Gastroesophageal sphincter (tissue), 4 donors: ENCODE results near the gene TEX14. TPM values are rescaled to one million over a fixed set of nuclear protein-coding genes. Genes with fewer than 3 reads are reported as not detected.

Source experiments
- ATAC-seq: fragments of 150-250 bp; one replicate; pipeline ENCODE4 v1.9.1; 2016; ENCODE audit warnings: mild to moderate bottlenecking, moderate library complexity
- H3K27ac ChIP-seq, 4 donors: fragments of 200-600 bp; sonication (generic) in 3 of 4; 1 replicate in 3 of 4; 2 replicates in 1 of 4; pipeline ENCODE4 v1.5.1; 2016 to 2019
- H3K27me3 ChIP-seq: fragments of 200-600 bp; sonication (generic); one replicate; pipeline ENCODE4 v1.5.1; 2019
- H3K36me3 ChIP-seq, 2 donors: fragments of 200-600 bp; sonication (generic); one replicate each; pipeline ENCODE4 v1.5.1; 2019; ENCODE audit warnings: control low read depth in 1 of 2
- H3K4me1 ChIP-seq, 3 donors: fragments of 200-600 bp; sonication (generic); 1 replicate in 2 of 3; 2 replicates in 1 of 3; pipeline ENCODE4 v1.5.1; 2016 to 2019; ENCODE audit warnings: control low read depth in 2 of 3
- H3K4me3 ChIP-seq, 2 donors: fragments of 200-600 bp; sonication (generic); one replicate each; pipeline ENCODE4 v1.5.1; 2019; ENCODE audit warnings: mild to moderate bottlenecking in 1 of 2, moderate library complexity in 1 of 2
- H3K9me3 ChIP-seq, 3 donors: fragments of 200-600 bp; sonication (generic); one replicate each; pipeline ENCODE4 v1.5.1; 2017 to 2019; ENCODE audit warnings: control low read depth in 2 of 3
- EP300 ChIP-seq: sonication (generic); formaldehyde crosslinking; IDR thresholded peaks from one replicate; pipeline ENCODE4 v1.6.1; 2017; ENCODE audit warnings: antibody characterized with exemption, mild to moderate bottlenecking
- POLR2A ChIP-seq, 2 donors: fragments of 450-650 bp; IDR thresholded peaks; one replicate each; pipeline ENCODE4 v1.6.1; 2017; ENCODE audit warnings: antibody characterized with exemption in 2 of 2, mild to moderate bottlenecking in 2 of 2, moderate library complexity in 1 of 2
- POLR2AphosphoS5 ChIP-seq: sonication (generic); formaldehyde crosslinking; IDR thresholded peaks from one replicate; pipeline ENCODE4 v1.6.1; 2017; ENCODE audit warnings: antibody characterized with exemption
- WGBS, 2 donors: methylation state at CpG; one replicate each; pipeline ENCODE4 v1.1.5; 2018; ENCODE audit warnings: low coverage in 1 of 2; 5-methylcytosine and 5-hydroxymethylcytosine counted together
- total RNA-seq, 4 donors: library from RNA; depleted of rRNA; stranded (reverse); fragments of >200 nt; gene quantifications; one replicate each; pipeline ENCODE4 v1.1.0, GENCODE V29; 2016
- TF ChIP-seq, protein P1 (sequence below), 4 experiments: fragments of 200-600 bp in 2 of 4; fragments of 450-650 bp in 2 of 4; sonication (generic) in 1 of 4; IDR thresholded peaks; one replicate each; pipeline ENCODE4 v1.5.1; 2017 to 2019; ENCODE audit warnings: antibody characterized with exemption in 4 of 4, mild to moderate bottlenecking in 2 of 4, moderate library complexity in 2 of 4

The TEX14 gene
- total RNA-seq, 4 donors from 2014 or later = 0.05 to 0.78 (median 0.11) TPM

DNA sequence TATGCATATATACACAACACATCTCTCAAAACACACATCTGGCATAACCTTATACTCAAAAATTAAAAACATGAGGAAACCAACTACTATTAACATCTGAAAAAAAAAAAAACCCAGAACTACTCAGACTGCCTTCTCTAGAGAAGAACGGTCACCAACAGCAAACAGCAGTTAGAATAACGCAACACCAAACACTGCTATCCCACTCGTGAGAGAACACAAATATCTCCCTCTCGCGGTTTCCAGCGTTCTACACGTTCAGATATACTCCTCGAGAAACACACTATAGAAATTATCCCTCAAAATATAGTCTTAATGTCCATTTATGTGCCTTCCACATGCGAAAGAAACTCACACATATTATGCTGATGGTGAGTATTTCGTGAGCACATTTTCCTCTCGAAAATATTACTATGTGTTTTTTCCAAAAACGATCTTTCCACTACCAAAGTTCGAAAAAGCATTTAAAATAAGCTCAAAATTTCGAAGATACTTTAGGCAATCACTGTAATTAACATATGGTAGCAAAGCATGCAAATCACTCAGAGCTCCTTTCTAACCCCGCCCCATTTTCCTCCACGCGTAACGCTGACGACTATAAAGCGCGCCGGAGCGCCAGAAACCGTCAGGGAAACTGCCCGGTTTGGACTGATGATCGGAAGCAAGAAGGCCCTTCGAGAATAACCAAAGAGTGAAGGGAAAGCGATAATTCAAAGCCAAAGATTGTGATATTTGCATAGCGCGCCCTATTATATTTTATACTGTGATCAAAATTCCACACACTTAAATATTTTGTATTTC, 60.1 kb downstream of the TEX14 start:
- peak; percentile 92 for ATAC-seq
- 0 to 1% methylated on average over 29 to 30 of the region's 30 CpGs for WGBS, 2 donors
- Histone ChIP-seq H3K4me1 (peaks cover 0 to 14% (median 0%) of the 10 kb centered on the region in 3 donors), H3K4me3 (peak overlapping the region; percentile 17 to 47), H3K36me3 (no peaks in the 10 kb centered on the region), H3K9me3 (no peaks in the 10 kb centered on the region), H3K27me3 (no peaks in the 10 kb centered on the region), H3K27ac (peak overlapping the region; percentile 72 to 86 (median 81))
- TF ChIP-seq POLR2AphosphoS5 (peak; percentile 100), EP300 (no peak), POLR2A (IDR thresholded peaks at IDR 0.05) (peak; percentile 94 to 98)
- TF ChIP-seq, protein P1, sequence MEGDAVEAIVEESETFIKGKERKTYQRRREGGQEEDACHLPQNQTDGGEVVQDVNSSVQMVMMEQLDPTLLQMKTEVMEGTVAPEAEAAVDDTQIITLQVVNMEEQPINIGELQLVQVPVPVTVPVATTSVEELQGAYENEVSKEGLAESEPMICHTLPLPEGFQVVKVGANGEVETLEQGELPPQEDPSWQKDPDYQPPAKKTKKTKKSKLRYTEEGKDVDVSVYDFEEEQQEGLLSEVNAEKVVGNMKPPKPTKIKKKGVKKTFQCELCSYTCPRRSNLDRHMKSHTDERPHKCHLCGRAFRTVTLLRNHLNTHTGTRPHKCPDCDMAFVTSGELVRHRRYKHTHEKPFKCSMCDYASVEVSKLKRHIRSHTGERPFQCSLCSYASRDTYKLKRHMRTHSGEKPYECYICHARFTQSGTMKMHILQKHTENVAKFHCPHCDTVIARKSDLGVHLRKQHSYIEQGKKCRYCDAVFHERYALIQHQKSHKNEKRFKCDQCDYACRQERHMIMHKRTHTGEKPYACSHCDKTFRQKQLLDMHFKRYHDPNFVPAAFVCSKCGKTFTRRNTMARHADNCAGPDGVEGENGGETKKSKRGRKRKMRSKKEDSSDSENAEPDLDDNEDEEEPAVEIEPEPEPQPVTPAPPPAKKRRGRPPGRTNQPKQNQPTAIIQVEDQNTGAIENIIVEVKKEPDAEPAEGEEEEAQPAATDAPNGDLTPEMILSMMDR (IDR thresholded peaks at IDR 0.05) = peak in 3 of 4 experiments; percentile 26 to 55 (median 48)

DNA sequence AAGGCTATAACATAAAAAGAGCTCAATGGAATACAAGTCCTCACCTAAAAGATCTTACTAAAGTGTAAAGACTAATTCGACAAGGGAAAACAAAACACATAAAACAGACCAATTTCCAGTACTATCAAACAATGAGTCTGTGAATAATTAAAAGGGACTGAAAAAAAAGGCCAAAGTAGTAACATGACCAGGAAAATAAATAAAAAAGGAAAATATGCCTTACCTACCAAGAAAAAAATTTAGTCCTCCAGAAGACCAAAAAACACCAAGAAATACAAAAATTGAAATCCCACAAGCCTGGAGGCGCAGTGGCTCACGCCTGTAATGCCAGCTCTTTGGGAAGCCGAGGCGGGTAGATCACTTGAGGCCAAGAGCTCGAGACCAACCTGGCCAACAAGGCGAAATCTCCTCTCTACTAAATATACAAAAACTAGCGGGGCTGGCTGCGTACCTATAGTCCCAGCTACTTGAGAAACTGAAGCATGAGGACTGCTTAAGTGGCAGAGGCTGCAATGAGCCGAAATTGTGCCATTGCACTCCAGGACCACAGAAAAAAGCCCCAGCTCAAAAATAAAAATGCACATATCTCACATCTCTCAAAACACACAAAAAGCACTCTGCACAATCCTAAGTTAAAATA, 60.8 kb downstream of the TEX14 start:
- Histone ChIP-seq H3K27ac (peak overlapping the region; percentile 72 to 86 (median 77)), H3K4me1 (peaks cover 0 to 14% (median 0%) of the 10 kb centered on the region in 3 donors), H3K4me3 (peak overlapping the region; percentile 17 to 47), H3K27me3 (no peaks in the 10 kb centered on the region), H3K36me3 (no peaks in the 10 kb centered on the region), H3K9me3 (no peaks in the 10 kb centered on the region)
- TF ChIP-seq POLR2AphosphoS5 (peak; percentile 25), EP300 (no peak), POLR2A (IDR thresholded peaks at IDR 0.05) (peak in 1 of 2 donors; percentile 23)
- TF ChIP-seq, protein P1 (IDR thresholded peaks at IDR 0.05) = no peak
- 24% methylated on average over 7 to 8 of the region's 10 CpGs for WGBS, 2 donors
- no peak for ATAC-seq

DNA sequence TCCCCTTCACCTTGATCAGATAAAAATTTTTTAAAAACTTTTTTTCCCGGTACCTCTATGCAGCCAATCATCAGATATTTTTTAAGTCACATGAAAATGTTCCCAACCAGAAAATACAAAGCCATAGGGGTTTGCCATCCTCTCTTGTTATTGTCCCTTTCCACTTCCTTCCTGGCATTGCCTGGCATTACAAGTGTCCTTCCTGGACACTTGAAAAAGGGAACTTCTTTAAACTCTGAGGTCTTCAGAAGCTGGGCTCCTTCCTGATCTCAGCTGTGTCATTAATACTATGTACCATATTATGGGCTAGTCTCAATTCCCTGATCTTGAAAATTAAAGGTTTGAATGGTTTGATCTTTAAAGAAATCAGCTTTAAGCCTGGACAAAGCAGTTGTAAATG, 64.9 kb downstream of the TEX14 start:
- WGBS, 2 donors = 80 to 100% methylated on average over 1 of the region's 1 CpG
- Histone ChIP-seq H3K27me3 (no peaks in the 10 kb centered on the region), H3K27ac (no peak overlapping the region), H3K4me1 (peaks cover 0 to 10% (median 0%) of the 10 kb centered on the region in 3 donors), H3K36me3 (no peaks in the 10 kb centered on the region), H3K9me3 (no peaks in the 10 kb centered on the region), H3K4me3 (no peak overlapping the region)
- TF ChIP-seq POLR2A (IDR thresholded peaks at IDR 0.05) = no peak
- TF ChIP-seq, protein P1 (IDR thresholded peaks at IDR 0.05) = no peak
- TF ChIP-seq POLR2AphosphoS5 = no peak
- TF ChIP-seq EP300 = no peak
- no peak for ATAC-seq

DNA sequence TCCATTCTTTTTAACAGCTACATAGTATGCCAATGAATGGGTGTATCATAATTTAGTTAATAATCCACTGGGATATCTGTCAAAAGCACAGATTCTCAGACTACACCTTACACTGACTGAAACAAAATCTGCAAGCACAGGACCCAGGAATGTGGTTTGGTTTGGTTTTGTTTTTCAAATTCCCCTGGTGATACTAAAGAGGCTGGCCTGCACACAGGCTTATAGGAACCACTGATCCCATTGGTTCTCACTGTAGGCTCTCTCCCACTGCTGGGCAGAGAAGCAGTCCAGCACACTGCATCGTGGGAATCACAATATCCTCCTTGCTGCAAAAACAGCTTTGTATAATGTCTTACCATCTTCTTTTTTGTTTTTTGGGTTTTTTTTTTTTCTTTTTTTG, 67.1 kb downstream of the TEX14 start:
- ATAC-seq = no peak
- no peaks in the 10 kb centered on the region for H3K36me3 ChIP-seq
- no peaks in the 10 kb centered on the region for H3K27me3 ChIP-seq
- H3K4me1 ChIP-seq = no peaks in the 10 kb centered on the region
- 57 to 88% methylated on average over 1 of the region's 1 CpG for WGBS, 2 donors
- H3K4me3 ChIP-seq = no peak overlapping the region
- TF ChIP-seq POLR2AphosphoS5 (no peak), EP300 (no peak), POLR2A (IDR thresholded peaks at IDR 0.05) (no peak)
- TF ChIP-seq, protein P1 (IDR thresholded peaks at IDR 0.05) = no peak
- no peaks in the 10 kb centered on the region for H3K9me3 ChIP-seq
- no peak overlapping the region for H3K27ac ChIP-seq
